ENCODE measurements around the gene TMCO4. TPM values are rescaled to one million over a fixed set of nuclear protein-coding genes. Genes with fewer than 3 reads are reported as not detected.

The TMCO4 gene
- total RNA-seq, 1 experiment from 2014 or later, result 15.1 TPM

DNA sequence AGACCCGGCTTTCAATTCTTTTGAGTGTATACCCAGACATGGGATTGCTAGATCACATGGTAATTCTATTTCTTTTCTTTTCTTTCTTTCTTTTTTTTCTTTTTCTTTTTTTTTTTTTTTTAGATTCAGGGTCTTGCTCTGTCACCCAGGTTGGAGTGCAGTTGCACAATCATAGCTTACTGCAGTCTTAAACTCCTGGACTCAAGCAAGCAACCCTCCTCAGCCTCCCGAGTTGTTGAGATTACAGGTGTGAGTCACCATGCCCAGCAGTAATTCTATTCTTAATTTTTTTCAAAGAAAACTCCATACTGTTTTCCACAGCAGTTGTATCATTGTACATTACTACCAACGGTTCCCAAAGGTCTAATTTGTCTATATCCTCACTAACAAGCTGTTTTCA, 28.8 kb upstream of the TMCO4 start:
- Histone ChIP-seq H3K36me3 (ENCODE audit: control insufficient read depth, insufficient read depth, low read length) (no peaks in the 10 kb centered on the region), H3K4me3 (ENCODE audit: low read depth, low read length) (no peak overlapping the region), H3K4me1 (no peaks in the 10 kb centered on the region), H3K9me3 (no peaks in the 10 kb centered on the region), H3K27me3 (replicated peaks; ENCODE audit: control insufficient read depth, insufficient read depth, low read length) (no peaks in the 10 kb centered on the region)
- TF ChIP-seq, protein P1, sequence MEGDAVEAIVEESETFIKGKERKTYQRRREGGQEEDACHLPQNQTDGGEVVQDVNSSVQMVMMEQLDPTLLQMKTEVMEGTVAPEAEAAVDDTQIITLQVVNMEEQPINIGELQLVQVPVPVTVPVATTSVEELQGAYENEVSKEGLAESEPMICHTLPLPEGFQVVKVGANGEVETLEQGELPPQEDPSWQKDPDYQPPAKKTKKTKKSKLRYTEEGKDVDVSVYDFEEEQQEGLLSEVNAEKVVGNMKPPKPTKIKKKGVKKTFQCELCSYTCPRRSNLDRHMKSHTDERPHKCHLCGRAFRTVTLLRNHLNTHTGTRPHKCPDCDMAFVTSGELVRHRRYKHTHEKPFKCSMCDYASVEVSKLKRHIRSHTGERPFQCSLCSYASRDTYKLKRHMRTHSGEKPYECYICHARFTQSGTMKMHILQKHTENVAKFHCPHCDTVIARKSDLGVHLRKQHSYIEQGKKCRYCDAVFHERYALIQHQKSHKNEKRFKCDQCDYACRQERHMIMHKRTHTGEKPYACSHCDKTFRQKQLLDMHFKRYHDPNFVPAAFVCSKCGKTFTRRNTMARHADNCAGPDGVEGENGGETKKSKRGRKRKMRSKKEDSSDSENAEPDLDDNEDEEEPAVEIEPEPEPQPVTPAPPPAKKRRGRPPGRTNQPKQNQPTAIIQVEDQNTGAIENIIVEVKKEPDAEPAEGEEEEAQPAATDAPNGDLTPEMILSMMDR (IDR thresholded peaks at IDR 0.05; ENCODE audit: insufficient read depth in 1 of 2, low read depth in 1 of 2, low read length in 1 of 2, severe bottlenecking in 1 of 2, unreplicated experiment in 1 of 2), result no peak
- POLR2A ChIA-PET, result no interaction called here
- CTCF ChIA-PET, result no interaction called here
- no peak for DNase-seq
- Mint-ChIP-seq H3K36me3 (ENCODE audit: insufficient read depth, unreplicated experiment) (no peaks in the 10 kb centered on the region), H3K27ac (ENCODE audit: unreplicated experiment) (no peak overlapping the region), H3K4me1 (ENCODE audit: low read depth, unreplicated experiment) (peaks cover 11% of the 10 kb centered on the region), H3K27me3 (ENCODE audit: insufficient read depth, unreplicated experiment) (no peaks in the 10 kb centered on the region), H3K9me3 (ENCODE audit: unreplicated experiment) (no peaks in the 10 kb centered on the region), H3K4me3 (ENCODE audit: unreplicated experiment) (no peak overlapping the region)
- BruUV-seq (replicated peaks), result no TSS peak
- intact Hi-C loops (cut with micrococcal nuclease; ENCODE audit: unreplicated experiment), result no loop called here

DNA sequence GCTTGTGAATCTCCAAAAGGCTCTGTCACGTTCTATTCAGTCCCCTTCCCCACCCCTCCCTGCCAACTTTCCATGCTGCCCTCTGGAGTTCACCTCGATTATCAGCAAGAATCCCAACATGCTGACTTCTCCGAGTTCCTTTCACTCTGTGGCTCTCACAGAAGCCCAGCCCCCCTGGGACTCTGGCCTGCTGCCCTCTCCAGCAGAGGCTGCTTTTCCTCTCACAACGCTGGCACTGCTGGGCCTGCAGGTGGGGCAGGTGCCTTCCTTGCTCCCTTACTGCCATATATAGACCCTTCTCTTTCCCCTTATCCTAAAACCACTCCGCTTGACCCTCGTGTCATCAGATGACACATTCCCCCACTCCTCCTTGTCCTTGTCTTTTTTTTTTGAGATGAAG, 25.6 kb upstream of the TMCO4 start:
- no peak overlapping the region for H3K4me3 ChIP-seq (ENCODE audit: low read depth, low read length)
- BruUV-seq (replicated peaks), result no TSS peak
- no peaks in the 10 kb centered on the region for H3K27me3 ChIP-seq (replicated peaks; ENCODE audit: control insufficient read depth, insufficient read depth, low read length)
- POLR2A ChIA-PET, result no interaction called here
- no peaks in the 10 kb centered on the region for H3K36me3 ChIP-seq (ENCODE audit: control insufficient read depth, insufficient read depth, low read length)
- TF ChIP-seq, protein P1 (IDR thresholded peaks at IDR 0.05; ENCODE audit: insufficient read depth in 1 of 2, low read depth in 1 of 2, low read length in 1 of 2, severe bottlenecking in 1 of 2, unreplicated experiment in 1 of 2), result no peak
- H3K4me1 ChIP-seq, result no peaks in the 10 kb centered on the region
- H3K4me1 Mint-ChIP-seq (ENCODE audit: low read depth, unreplicated experiment), result peaks cover 11% of the 10 kb centered on the region
- intact Hi-C loops (cut with micrococcal nuclease; ENCODE audit: unreplicated experiment), result no loop called here
- no peaks in the 10 kb centered on the region for H3K36me3 Mint-ChIP-seq (ENCODE audit: insufficient read depth, unreplicated experiment)
- CTCF ChIA-PET, result no interaction called here
- no peaks in the 10 kb centered on the region for H3K9me3 Mint-ChIP-seq (ENCODE audit: unreplicated experiment)
- no peak for DNase-seq
- no peak overlapping the region for H3K4me3 Mint-ChIP-seq (ENCODE audit: unreplicated experiment)
- H3K27ac Mint-ChIP-seq (ENCODE audit: unreplicated experiment), result no peak overlapping the region
- H3K27me3 Mint-ChIP-seq (ENCODE audit: insufficient read depth, unreplicated experiment), result no peaks in the 10 kb centered on the region
- H3K9me3 ChIP-seq, result no peaks in the 10 kb centered on the region

DNA sequence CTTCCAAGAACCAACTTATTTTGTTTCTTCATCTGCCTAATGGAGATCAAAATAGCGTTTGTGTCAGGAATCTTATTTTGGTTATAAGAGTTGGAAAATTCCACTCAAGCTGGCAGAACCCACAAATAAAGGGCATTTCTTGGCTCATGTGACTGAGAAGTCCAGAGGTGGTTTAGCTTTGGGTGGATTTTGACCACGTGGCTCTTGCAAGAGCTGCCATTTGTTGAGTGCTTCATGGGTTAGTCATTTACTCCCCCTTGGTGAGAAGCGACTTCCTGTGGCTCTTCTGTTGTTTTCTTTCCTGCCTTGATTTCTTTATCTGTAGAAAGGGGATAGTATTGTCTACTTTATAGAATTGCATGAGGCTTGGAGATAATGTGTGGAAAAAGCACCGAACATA, 24.8 kb upstream of the TMCO4 start:
- H3K4me3 Mint-ChIP-seq (ENCODE audit: unreplicated experiment), result no peak overlapping the region
- Histone ChIP-seq H3K4me3 (ENCODE audit: low read depth, low read length) (no peak overlapping the region), H3K9me3 (no peaks in the 10 kb centered on the region), H3K36me3 (ENCODE audit: control insufficient read depth, insufficient read depth, low read length) (no peaks in the 10 kb centered on the region), H3K27me3 (replicated peaks; ENCODE audit: control insufficient read depth, insufficient read depth, low read length) (no peaks in the 10 kb centered on the region), H3K4me1 (no peaks in the 10 kb centered on the region)
- H3K27ac Mint-ChIP-seq (ENCODE audit: unreplicated experiment), result no peak overlapping the region
- H3K4me1 Mint-ChIP-seq (ENCODE audit: low read depth, unreplicated experiment), result peaks cover 11% of the 10 kb centered on the region
- ChIA-PET POLR2A (no interaction called here), CTCF (no interaction called here)
- BruUV-seq (replicated peaks), result no TSS peak
- intact Hi-C loops (cut with micrococcal nuclease; ENCODE audit: unreplicated experiment), result no loop called here
- TF ChIP-seq, protein P1 (IDR thresholded peaks at IDR 0.05; ENCODE audit: insufficient read depth in 1 of 2, low read depth in 1 of 2, low read length in 1 of 2, severe bottlenecking in 1 of 2, unreplicated experiment in 1 of 2), result no peak
- H3K27me3 Mint-ChIP-seq (ENCODE audit: insufficient read depth, unreplicated experiment), result no peaks in the 10 kb centered on the region
- no peak for DNase-seq
- H3K9me3 Mint-ChIP-seq (ENCODE audit: unreplicated experiment), result no peaks in the 10 kb centered on the region
- H3K36me3 Mint-ChIP-seq (ENCODE audit: insufficient read depth, unreplicated experiment), result no peaks in the 10 kb centered on the region
